Prostate gland (tissue), 2 donors: ENCODE data around the gene MATN1.

Source experiments
- CTCF ChIP-seq, 4 experiments: fragments of 200-600 bp in 2 of 4; fragments of 450-650 bp in 2 of 4; sonication (generic) in 2 of 4; IDR thresholded peaks; 1 replicate in 3 of 4; 2 replicates in 1 of 4; pipeline ENCODE4 v1.5.1; 2016 to 2019; ENCODE audit warnings: antibody characterized with exemption in 4 of 4, mild to moderate bottlenecking in 2 of 4, moderate library complexity in 2 of 4
- POLR2A ChIP-seq: fragments of 450-650 bp; IDR thresholded peaks from one replicate; pipeline ENCODE4 v1.6.1; 2016; ENCODE audit warnings: antibody characterized with exemption, mild to moderate bottlenecking
- POLR2AphosphoS5 ChIP-seq: sonication (generic); formaldehyde crosslinking; IDR thresholded peaks from one replicate; pipeline ENCODE4 v1.6.1; 2017; ENCODE audit warnings: antibody characterized with exemption

- TF ChIP-seq POLR2A (no peak), CTCF (IDR thresholded peaks at IDR 0.05) (no peak), POLR2AphosphoS5 (no peak)
Observed at GRCh38 chr1:30743584-30744059, 20.2 kb upstream of the MATN1 start.
